Endodermal cell (in vitro differentiated cells): Measurements from ENCODE around the gene CYSLTR2. TPM values are rescaled to one million over a fixed set of nuclear protein-coding genes. Genes with fewer than 3 reads are reported as not detected.

Experiments
- DNase-seq: peaks from one replicate; pipeline ENCODE4 v3.0.0-alpha.2; 2017
- H3K27ac ChIP-seq: 2 replicates; pipeline ENCODE4 v1.5.1; 2013; ENCODE audit warnings: mild to moderate bottlenecking, low read depth, low read length, moderate library complexity
- H3K27me3 ChIP-seq: 2 replicates; pipeline ENCODE4 v1.6.1; 2013; ENCODE audit warnings: mild to moderate bottlenecking, low read length, moderate library complexity; ENCODE audit not compliant: insufficient read depth, control insufficient read depth, poor library complexity, severe bottlenecking
- H3K36me3 ChIP-seq: 2 replicates; pipeline ENCODE4 v1.7.0; 2013; ENCODE audit warnings: mild to moderate bottlenecking, low read length, moderate library complexity; ENCODE audit not compliant: control insufficient read depth, insufficient read depth
- H3K4me1 ChIP-seq: one replicate; pipeline ENCODE4 v1.7.0; 2013; ENCODE audit warnings: low read length; ENCODE audit not compliant: control insufficient read depth, insufficient read depth
- H3K4me3 ChIP-seq: 2 replicates; pipeline ENCODE4 v1.5.1; 2013; ENCODE audit warnings: mild to moderate bottlenecking, low read length, moderate library complexity
- H3K9ac ChIP-seq: 2 replicates; pipeline ENCODE4 v1.6.1; 2013; ENCODE audit warnings: mild to moderate bottlenecking, low read length, moderate library complexity; ENCODE audit not compliant: poor library complexity, severe bottlenecking; ENCODE audit errors: extremely low read depth
- H3K9me3 ChIP-seq: 2 replicates; pipeline ENCODE4 v1.6.1; 2013; ENCODE audit warnings: mild to moderate bottlenecking, low read length, moderate library complexity; ENCODE audit not compliant: control insufficient read depth
- H3K27ac Mint-ChIP-seq: 2 replicates; pipeline ENCODE4 v1.8.0; 2020; ENCODE audit warnings: mixed read lengths
- H3K27me3 Mint-ChIP-seq: 2 replicates; pipeline ENCODE4 v1.8.0; 2021; ENCODE audit warnings: mild to moderate bottlenecking, mixed read lengths; ENCODE audit not compliant: insufficient read depth
- H3K36me3 Mint-ChIP-seq: 2 replicates; pipeline ENCODE4 v1.8.0; 2020; ENCODE audit warnings: low read depth, mixed read lengths
- H3K4me1 Mint-ChIP-seq: 2 replicates; pipeline ENCODE4 v1.8.0; 2020; ENCODE audit warnings: mixed read lengths
- H3K4me3 Mint-ChIP-seq: 2 replicates; pipeline ENCODE4 v1.8.0; 2020; ENCODE audit warnings: mild to moderate bottlenecking, moderate library complexity, mixed read lengths
- H3K9me3 Mint-ChIP-seq: 2 replicates; pipeline ENCODE4 v1.8.0; 2020; ENCODE audit warnings: mild to moderate bottlenecking, mixed read lengths
- CTCF ChIP-seq: fragments of 200-600 bp; sonication (generic); conservative IDR thresholded peaks from 2 replicates; pipeline ENCODE4 v1.5.0; 2021; ENCODE audit warnings: antibody characterized with exemption, mild to moderate bottlenecking
- WGBS, 2 experiments: methylation state at CpG; one replicate each; pipeline versions ENCODE4 v1.1.5 to v1.1.7; 2013; ENCODE audit warnings: missing lambda C conversion rate in 2 of 2, mixed read lengths in 1 of 2; ENCODE audit not compliant: insufficient coverage in 1 of 2, insufficient read length in 1 of 2; 5-methylcytosine and 5-hydroxymethylcytosine counted together
- total RNA-seq, 2 donors: library from RNA; stranded (reverse); fragmentation: NEBNext Ultra II Directional in 1 of 2; extraction: Animal tissue kit (Norgen Biotek cat#: 25700) in 1 of 2; gene quantifications; 2 replicates in 1 of 2; 3 replicates in 1 of 2; pipeline ENCODE4 v1.2.1, GENCODE V29; 2021

The CYSLTR2 gene
- total RNA-seq, 2 donors from 2014 or later: not detected

GRCh38 chr13:48640767-48641166 is 13.0 kb upstream of the CYSLTR2 start:
- DNase-seq: no peak
- Mint-ChIP-seq H3K9me3 (peaks cover 25% of the 10 kb centered on the region), H3K27ac (no peak overlapping the region), H3K4me1 (peaks cover 18% of the 10 kb centered on the region), H3K27me3 (no peaks in the 10 kb centered on the region), H3K4me3 (no peak overlapping the region), H3K36me3 (no peaks in the 10 kb centered on the region)
- Histone ChIP-seq H3K4me3 (no peak overlapping the region), H3K4me1 (peaks cover 5% of the 10 kb centered on the region), H3K36me3 (no peaks in the 10 kb centered on the region), H3K27ac (no peak overlapping the region), H3K9me3 (peaks cover 32% of the 10 kb centered on the region), H3K9ac (no peak overlapping the region), H3K27me3 (no peaks in the 10 kb centered on the region)
- 94 to 97% methylated on average over 6 to 7 of the region's 7 CpGs for WGBS, 2 experiments
- TF ChIP-seq CTCF: no peak

GRCh38 chr13:48641404-48641803 is 12.3 kb upstream of the CYSLTR2 start:
- no peak for TF ChIP-seq CTCF

GRCh38 chr13:48642061-48642460 is 11.7 kb upstream of the CYSLTR2 start:
- Histone ChIP-seq H3K4me3 (no peak overlapping the region), H3K27ac (no peak overlapping the region), H3K9me3 (peaks cover 20% of the 10 kb centered on the region), H3K27me3 (no peaks in the 10 kb centered on the region), H3K4me1 (peaks cover 8% of the 10 kb centered on the region), H3K36me3 (no peaks in the 10 kb centered on the region), H3K9ac (no peak overlapping the region)
- Mint-ChIP-seq H3K9me3 (peaks cover 14% of the 10 kb centered on the region), H3K27me3 (no peaks in the 10 kb centered on the region), H3K4me3 (no peak overlapping the region), H3K27ac (no peak overlapping the region), H3K4me1 (peaks cover 28% of the 10 kb centered on the region), H3K36me3 (no peaks in the 10 kb centered on the region)
- TF ChIP-seq CTCF: no peak
- 97 to 100% methylated on average over 1 to 6 of the region's 6 CpGs for WGBS, 2 experiments
- no peak for DNase-seq

More at GRCh38 chr13:48641404-48641803, 12.3 kb upstream of the CYSLTR2 start:
- Histone ChIP-seq H3K9ac (no peak overlapping the region), H3K4me3 (no peak overlapping the region), H3K36me3 (no peaks in the 10 kb centered on the region), H3K27ac (no peak overlapping the region), H3K9me3 (peaks cover 27% of the 10 kb centered on the region), H3K4me1 (peaks cover 5% of the 10 kb centered on the region), H3K27me3 (no peaks in the 10 kb centered on the region)
- H3K27ac Mint-ChIP-seq: no peak overlapping the region
- peaks cover 24% of the 10 kb centered on the region for H3K4me1 Mint-ChIP-seq
- H3K27me3 Mint-ChIP-seq: no peaks in the 10 kb centered on the region
- peaks cover 20% of the 10 kb centered on the region for H3K9me3 Mint-ChIP-seq
- H3K36me3 Mint-ChIP-seq: no peaks in the 10 kb centered on the region
- no peak for DNase-seq
- 97 to 100% methylated on average over 1 to 2 of the region's 2 CpGs for WGBS, 2 experiments
- no peak overlapping the region for H3K4me3 Mint-ChIP-seq
